Nephron (organoid): Measurements from ENCODE around the gene NMNAT3.

Source experiments
- H3K27ac Mint-ChIP-seq, 3 experiments: 2 replicates each; pipeline ENCODE4 v1.8.0; 2020; ENCODE audit warnings: mixed read lengths in 3 of 3, mild to moderate bottlenecking in 2 of 3, moderate library complexity in 1 of 3
- H3K27me3 Mint-ChIP-seq: 2 replicates; pipeline ENCODE4 v1.8.0; 2021; ENCODE audit warnings: low read depth, mild to moderate bottlenecking, moderate library complexity, mixed read lengths
- H3K36me3 Mint-ChIP-seq: 2 replicates; pipeline ENCODE4 v1.8.0; 2020; ENCODE audit warnings: low read depth, mixed read lengths
- H3K4me1 Mint-ChIP-seq: 2 replicates; pipeline ENCODE4 v1.8.0; 2020; ENCODE audit warnings: mixed read lengths
- H3K4me3 Mint-ChIP-seq, 3 experiments: 2 replicates each; pipeline ENCODE4 v1.8.0; 2020; ENCODE audit warnings: mild to moderate bottlenecking in 3 of 3, mixed read lengths in 3 of 3, moderate library complexity in 2 of 3
- H3K9me3 Mint-ChIP-seq: 2 replicates; pipeline ENCODE4 v1.8.0; 2020; ENCODE audit warnings: mixed read lengths
- TF ChIP-seq, protein P1 (sequence below), 3 experiments: fragments of 200-600 bp; sonication (generic); IDR thresholded peaks; one replicate each; pipeline ENCODE4 v1.5.0; 2021; ENCODE audit warnings: antibody characterized with exemption in 3 of 3; ENCODE audit not compliant: unreplicated experiment in 3 of 3

NMNAT3 gene

DNA sequence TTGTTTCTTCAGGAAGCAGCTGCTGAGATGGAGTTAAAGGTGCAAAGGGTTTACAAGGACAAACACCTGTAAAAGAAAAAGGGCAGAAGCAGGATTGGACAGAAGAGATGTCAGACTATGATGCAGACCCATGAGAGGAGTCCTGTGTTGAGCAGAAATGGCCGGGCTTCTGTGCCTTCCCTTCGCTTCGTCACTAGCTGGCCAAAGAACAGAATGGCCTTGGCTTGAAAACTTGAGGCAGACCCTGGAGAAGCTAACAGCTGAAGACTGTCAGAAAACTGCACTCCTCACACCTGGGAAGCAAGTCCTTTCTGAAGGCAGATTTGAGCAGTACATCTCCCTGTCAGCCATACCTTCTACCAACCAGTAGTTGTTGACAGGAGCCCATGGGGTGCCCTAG is 8.4 kb upstream of the NMNAT3 start:
- H3K27ac Mint-ChIP-seq = no peak overlapping the region
- peaks cover 32% of the 10 kb centered on the region for H3K4me1 Mint-ChIP-seq
- no peak overlapping the region for H3K4me3 Mint-ChIP-seq
- TF ChIP-seq, protein P1, sequence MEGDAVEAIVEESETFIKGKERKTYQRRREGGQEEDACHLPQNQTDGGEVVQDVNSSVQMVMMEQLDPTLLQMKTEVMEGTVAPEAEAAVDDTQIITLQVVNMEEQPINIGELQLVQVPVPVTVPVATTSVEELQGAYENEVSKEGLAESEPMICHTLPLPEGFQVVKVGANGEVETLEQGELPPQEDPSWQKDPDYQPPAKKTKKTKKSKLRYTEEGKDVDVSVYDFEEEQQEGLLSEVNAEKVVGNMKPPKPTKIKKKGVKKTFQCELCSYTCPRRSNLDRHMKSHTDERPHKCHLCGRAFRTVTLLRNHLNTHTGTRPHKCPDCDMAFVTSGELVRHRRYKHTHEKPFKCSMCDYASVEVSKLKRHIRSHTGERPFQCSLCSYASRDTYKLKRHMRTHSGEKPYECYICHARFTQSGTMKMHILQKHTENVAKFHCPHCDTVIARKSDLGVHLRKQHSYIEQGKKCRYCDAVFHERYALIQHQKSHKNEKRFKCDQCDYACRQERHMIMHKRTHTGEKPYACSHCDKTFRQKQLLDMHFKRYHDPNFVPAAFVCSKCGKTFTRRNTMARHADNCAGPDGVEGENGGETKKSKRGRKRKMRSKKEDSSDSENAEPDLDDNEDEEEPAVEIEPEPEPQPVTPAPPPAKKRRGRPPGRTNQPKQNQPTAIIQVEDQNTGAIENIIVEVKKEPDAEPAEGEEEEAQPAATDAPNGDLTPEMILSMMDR (IDR thresholded peaks at IDR 0.05; ENCODE audit: unreplicated experiment in 3 of 3) = no peak
- H3K27me3 Mint-ChIP-seq = peaks cover 4% of the 10 kb centered on the region
- peaks cover 8% of the 10 kb centered on the region for H3K9me3 Mint-ChIP-seq
- H3K36me3 Mint-ChIP-seq = no peaks in the 10 kb centered on the region

DNA sequence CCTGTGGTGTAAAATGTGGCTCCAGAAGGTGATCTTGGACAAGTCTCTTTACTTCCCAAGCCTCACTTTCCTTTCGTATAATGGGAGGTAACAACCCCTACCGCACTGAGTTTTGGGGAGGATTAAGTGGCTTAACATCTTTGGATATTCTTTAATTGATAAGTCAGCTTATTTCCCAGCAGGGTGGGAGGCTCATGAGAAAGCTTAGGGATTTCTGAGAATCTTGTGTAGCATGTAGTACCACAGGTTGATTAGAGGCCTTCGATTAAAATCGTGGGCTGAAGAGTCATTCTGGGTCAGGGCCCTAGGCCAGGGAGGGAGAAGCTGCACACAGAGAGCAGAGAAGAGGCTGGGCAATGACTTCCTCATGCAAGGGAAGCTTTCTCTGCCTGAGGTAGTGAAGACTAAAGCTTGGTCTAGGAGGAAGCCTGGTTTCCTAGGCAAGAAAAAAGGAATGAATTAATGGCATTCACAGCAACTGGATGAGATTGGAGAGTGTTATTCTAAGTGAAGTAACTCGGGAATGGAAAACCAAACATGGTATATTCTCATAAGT is 1.5 kb upstream of the NMNAT3 start:
- H3K9me3 Mint-ChIP-seq = peaks cover 3% of the 10 kb centered on the region
- H3K4me1 Mint-ChIP-seq = peaks cover 12% of the 10 kb centered on the region
- peaks cover 31% of the 10 kb centered on the region for H3K27me3 Mint-ChIP-seq
- no peaks in the 10 kb centered on the region for H3K36me3 Mint-ChIP-seq
- TF ChIP-seq, protein P1 (IDR thresholded peaks at IDR 0.05; ENCODE audit: unreplicated experiment in 3 of 3) = no peak
- H3K4me3 Mint-ChIP-seq = peak overlapping the region in 1 of 3 experiments; percentile 22
- H3K27ac Mint-ChIP-seq = no peak overlapping the region

DNA sequence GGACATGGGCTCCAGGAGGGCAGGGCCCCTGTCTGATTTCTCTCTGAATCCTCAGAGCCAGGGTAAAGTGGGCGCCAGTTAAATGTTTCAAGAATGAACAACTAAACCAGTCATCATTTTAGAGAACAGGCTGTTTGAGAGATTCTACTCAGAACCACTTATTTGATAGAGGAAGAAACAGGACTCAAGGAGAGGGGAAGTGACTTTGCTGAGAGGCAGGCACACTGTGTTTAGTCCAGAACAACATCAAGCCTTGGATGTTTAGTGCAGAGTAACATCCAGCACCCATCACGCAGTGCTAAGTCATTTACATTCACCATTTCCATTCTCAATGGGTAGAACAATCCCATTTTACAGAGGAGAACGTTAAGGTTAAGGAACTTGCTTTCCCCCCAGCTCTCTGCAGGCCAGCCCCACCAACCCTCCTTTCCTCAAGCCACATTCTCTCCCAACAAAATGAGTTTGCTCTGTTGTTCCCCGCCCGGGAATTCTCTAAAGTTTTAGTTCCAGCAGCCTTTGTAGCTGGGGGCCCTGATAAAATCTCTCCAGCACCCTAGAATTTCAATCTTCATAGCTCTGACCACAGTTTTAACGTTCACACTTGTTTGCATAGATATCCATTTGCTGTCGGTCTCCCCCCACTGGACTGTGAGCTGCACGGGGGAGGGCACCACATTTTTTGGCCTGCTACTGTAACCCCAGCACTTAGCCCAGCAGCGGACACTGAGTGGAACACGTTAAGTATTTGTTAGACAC is 962 bp downstream of the NMNAT3 start:
- Mint-ChIP-seq H3K27me3 (peaks cover 31% of the 10 kb centered on the region), H3K36me3 (no peaks in the 10 kb centered on the region), H3K27ac (peak overlapping the region in 1 of 3 experiments; percentile 25), H3K4me1 (peaks cover 12% of the 10 kb centered on the region), H3K9me3 (no peaks in the 10 kb centered on the region), H3K4me3 (peak overlapping the region; percentile 79 to 82 (median 80))
- TF ChIP-seq, protein P1 (IDR thresholded peaks at IDR 0.05; ENCODE audit: unreplicated experiment in 3 of 3) = no peak

DNA sequence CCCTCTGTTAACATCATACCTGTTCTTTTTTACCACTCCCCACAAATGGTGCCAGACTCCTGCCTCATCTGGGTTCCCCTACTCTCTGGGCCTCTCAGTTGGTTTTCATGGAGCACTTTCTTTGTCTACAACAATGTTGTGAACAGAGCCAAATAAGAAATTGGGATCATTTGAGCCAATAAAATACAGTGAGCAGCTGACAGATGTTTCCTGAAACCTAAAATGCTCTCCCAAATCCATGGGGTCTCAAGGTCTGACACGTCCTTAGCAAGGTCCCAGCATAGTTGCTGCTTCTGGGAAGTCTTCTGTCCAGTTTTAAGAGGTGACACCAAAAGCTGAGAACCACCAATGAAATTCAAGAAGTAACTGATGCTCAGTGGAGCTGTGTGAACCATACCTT is 1.7 kb downstream of the NMNAT3 start:
- Mint-ChIP-seq H3K4me3 (peak overlapping the region; percentile 79 to 82 (median 80)), H3K27me3 (peaks cover 27% of the 10 kb centered on the region), H3K36me3 (no peaks in the 10 kb centered on the region), H3K9me3 (no peaks in the 10 kb centered on the region), H3K27ac (no peak overlapping the region), H3K4me1 (peaks cover 12% of the 10 kb centered on the region)
- TF ChIP-seq, protein P1 (IDR thresholded peaks at IDR 0.05; ENCODE audit: unreplicated experiment in 3 of 3) = no peak

DNA sequence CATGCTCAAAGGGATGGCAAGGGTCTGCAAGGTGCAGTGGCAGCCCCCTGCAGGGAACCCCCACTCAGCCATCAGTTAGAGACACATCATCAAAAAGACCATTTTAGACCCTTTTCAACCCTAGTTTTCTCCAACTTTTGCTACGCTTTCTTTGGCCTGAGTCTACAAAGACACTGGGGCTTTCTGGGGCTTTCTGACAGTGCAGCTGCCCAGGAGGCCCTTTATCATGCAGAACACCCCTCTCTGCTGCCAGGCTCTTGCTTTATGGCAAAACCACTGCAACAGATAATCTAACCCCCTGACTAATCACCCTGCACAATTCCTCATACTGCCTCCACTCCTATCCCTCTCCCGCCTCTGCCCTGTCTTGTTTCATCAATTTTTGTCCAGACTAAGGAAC is 2.4 kb downstream of the NMNAT3 start:
- no peaks in the 10 kb centered on the region for H3K9me3 Mint-ChIP-seq
- TF ChIP-seq, protein P1 (IDR thresholded peaks at IDR 0.05; ENCODE audit: unreplicated experiment in 3 of 3) = no peak
- H3K4me1 Mint-ChIP-seq = peaks cover 12% of the 10 kb centered on the region
- no peak overlapping the region for H3K27ac Mint-ChIP-seq
- H3K4me3 Mint-ChIP-seq = no peak overlapping the region
- peaks cover 24% of the 10 kb centered on the region for H3K27me3 Mint-ChIP-seq
- H3K36me3 Mint-ChIP-seq = no peaks in the 10 kb centered on the region
